Gastroesophageal sphincter (tissue), 3 donors: Measurements from ENCODE around the gene MAPK6.
A peak's percentile ranks its signal among the peaks of the same experiment; 100 is the strongest.

Experiments used
- EP300 ChIP-seq: sonication (generic); formaldehyde crosslinking; IDR thresholded peaks from one replicate; pipeline ENCODE4 v1.6.1; 2017; ENCODE audit warnings: antibody characterized with exemption, mild to moderate bottlenecking
- POLR2A ChIP-seq, 2 donors: fragments of 450-650 bp; IDR thresholded peaks; one replicate each; pipeline ENCODE4 v1.6.1; 2017; ENCODE audit warnings: antibody characterized with exemption in 2 of 2, mild to moderate bottlenecking in 2 of 2, moderate library complexity in 1 of 2
- POLR2AphosphoS5 ChIP-seq: sonication (generic); formaldehyde crosslinking; IDR thresholded peaks from one replicate; pipeline ENCODE4 v1.6.1; 2017; ENCODE audit warnings: antibody characterized with exemption
- TF ChIP-seq, protein P1 (sequence below), 4 experiments: fragments of 200-600 bp in 2 of 4; fragments of 450-650 bp in 2 of 4; sonication (generic) in 1 of 4; IDR thresholded peaks; one replicate each; pipeline ENCODE4 v1.5.1; 2017 to 2019; ENCODE audit warnings: antibody characterized with exemption in 4 of 4, mild to moderate bottlenecking in 2 of 4, moderate library complexity in 2 of 4

DNA sequence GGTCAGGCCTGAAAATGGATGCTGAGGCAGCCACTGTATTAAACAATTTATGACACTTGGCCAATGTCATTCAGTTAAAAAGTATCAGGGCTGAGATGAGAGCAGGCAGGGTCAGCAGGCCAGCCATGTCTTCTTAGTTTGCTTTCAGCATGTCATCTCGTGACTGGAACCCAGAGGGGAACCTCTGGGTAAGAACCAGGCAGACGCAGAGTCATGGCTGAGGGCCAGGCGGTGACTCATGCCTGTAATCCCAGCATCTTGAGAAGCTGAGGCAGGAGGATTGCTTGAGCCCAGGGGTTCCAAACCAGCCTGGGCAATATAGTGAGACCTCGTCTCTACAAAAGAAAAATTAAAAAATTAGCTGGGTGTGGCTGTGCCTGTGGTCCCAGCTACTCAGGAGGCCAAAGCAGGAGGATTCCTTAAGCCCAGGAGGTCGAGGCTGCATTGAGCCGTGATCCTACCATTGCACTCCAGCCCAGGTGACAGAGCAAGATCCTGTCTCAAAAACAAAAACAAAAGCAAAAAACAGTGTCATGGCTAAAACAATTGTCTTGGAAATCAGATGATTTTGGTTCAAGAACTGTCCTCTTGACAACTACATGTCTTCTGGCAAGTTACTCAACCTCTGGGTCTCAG lies 81.9 kb downstream of the MAPK6 start:
- TF ChIP-seq POLR2A (IDR thresholded peaks at IDR 0.05) (no peak), EP300 (no peak), POLR2AphosphoS5 (peak; percentile 20)
- TF ChIP-seq, protein P1, sequence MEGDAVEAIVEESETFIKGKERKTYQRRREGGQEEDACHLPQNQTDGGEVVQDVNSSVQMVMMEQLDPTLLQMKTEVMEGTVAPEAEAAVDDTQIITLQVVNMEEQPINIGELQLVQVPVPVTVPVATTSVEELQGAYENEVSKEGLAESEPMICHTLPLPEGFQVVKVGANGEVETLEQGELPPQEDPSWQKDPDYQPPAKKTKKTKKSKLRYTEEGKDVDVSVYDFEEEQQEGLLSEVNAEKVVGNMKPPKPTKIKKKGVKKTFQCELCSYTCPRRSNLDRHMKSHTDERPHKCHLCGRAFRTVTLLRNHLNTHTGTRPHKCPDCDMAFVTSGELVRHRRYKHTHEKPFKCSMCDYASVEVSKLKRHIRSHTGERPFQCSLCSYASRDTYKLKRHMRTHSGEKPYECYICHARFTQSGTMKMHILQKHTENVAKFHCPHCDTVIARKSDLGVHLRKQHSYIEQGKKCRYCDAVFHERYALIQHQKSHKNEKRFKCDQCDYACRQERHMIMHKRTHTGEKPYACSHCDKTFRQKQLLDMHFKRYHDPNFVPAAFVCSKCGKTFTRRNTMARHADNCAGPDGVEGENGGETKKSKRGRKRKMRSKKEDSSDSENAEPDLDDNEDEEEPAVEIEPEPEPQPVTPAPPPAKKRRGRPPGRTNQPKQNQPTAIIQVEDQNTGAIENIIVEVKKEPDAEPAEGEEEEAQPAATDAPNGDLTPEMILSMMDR (IDR thresholded peaks at IDR 0.05) = no peak
